ENCODE results near the gene DGAT2.

DGAT2 gene

GRCh38 chr11:75823415-75823814 is 54.8 kb downstream of the DGAT2 start:
- ChIA-PET POLR2A (no interaction called here), CTCF (interaction anchor here (1.3 to 4.8 kb wide), 2 partner anchors 11 to 49 kb away, joined by 4 to 28 read pairs; no protein-coding TSS in a partner anchor)
- DNase-seq (ENCODE audit: extremely low spot score), result no peak
- TF ChIP-seq CTCF (IDR thresholded peaks at IDR 0.05; ENCODE audit: control extremely low read depth, extremely low read depth, low read depth, missing control alignments), result no peak

DNA sequence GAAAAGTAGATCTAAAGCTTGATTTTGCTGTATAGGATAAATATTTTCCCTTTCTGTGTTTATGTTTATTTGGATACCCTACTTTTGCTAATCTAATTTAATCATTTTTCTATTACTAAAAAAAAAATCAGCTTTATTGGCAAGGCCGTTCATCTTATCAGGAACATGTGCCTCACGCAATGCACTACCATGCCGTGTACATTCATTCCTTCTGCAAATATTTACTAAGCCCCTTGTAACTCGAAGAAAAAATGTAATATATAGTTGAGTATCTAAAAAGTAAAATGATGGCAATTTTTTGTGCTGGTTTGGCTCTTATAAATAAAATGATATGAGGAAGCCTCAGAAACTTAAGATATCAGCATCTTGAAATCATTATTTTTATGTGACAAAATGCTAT is 55.4 kb downstream of the DGAT2 start:
- TF ChIP-seq CTCF (IDR thresholded peaks at IDR 0.05; ENCODE audit: control extremely low read depth, extremely low read depth, low read depth, missing control alignments), result no peak
- ChIA-PET CTCF (interaction anchor here (1.3 to 4.8 kb wide), 3 partner anchors 12 to 49 kb away, joined by 4 to 28 read pairs (median 11); no protein-coding TSS in a partner anchor), POLR2A (interaction anchor here (0.6 to 0.7 kb wide), 3 partner anchors 9 to 49 kb away, joined by 4 to 7 read pairs (median 5); partner anchors contain the start of gene UVRAG)
- no peak for DNase-seq (ENCODE audit: extremely low spot score)

DNA sequence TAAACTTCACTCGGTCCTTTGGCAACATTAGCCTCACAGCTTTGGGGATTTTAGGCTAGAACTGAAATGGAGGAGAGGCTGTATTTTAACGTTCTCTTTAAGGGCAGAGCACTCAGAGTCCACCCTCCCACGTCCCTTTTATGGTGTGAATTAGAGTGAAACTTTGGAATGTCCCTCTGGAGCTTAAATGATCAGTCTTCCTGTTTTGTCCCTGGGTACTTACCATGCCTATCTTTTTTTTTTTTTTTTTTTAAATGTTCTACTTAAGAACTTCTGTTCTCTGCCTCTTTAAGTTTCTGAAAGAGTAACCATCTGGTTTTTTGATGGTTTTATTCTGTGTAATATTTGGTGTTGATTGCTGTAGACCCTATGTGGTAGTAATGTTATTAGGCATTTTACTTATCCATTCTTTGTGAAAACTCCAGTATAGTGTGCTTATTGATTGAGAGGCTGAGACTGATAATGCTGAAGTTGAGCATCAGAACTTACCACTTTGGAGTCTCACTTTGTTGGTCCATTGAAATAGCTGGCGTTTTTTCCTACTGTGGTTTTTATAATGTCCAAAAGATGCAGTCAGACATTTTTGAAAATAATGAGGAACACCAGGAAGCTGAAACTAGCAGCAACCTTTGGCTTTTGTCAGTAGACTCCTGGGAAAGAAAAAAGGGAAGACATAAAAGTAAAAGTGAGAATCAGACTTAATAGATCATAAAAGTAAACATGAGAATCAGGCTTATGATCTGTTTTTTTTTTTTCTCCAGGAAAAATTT is 58.1 kb downstream of the DGAT2 start:
- TF ChIP-seq CTCF (IDR thresholded peaks at IDR 0.05; ENCODE audit: control extremely low read depth, extremely low read depth, low read depth, missing control alignments), result no peak
- DNase-seq (ENCODE audit: extremely low spot score), result no peak
- POLR2A ChIA-PET, result no interaction called here
- CTCF ChIA-PET, result interaction anchor here (0.7 to 4.0 kb wide), 6 partner anchors 11 to 326 kb away, joined by 3 to 15 read pairs (median 3); no protein-coding TSS in a partner anchor

GRCh38 chr11:75827562-75827961 is 59.0 kb downstream of the DGAT2 start:
- ChIA-PET CTCF (interaction anchor here (1.4 to 4.0 kb wide), 4 partner anchors 9 to 40 kb away, joined by 3 to 15 read pairs (median 4); no protein-coding TSS in a partner anchor), POLR2A (no interaction called here)
- DNase-seq (ENCODE audit: extremely low spot score), result no peak
- TF ChIP-seq CTCF (IDR thresholded peaks at IDR 0.05; ENCODE audit: control extremely low read depth, extremely low read depth, low read depth, missing control alignments), result no peak

DNA sequence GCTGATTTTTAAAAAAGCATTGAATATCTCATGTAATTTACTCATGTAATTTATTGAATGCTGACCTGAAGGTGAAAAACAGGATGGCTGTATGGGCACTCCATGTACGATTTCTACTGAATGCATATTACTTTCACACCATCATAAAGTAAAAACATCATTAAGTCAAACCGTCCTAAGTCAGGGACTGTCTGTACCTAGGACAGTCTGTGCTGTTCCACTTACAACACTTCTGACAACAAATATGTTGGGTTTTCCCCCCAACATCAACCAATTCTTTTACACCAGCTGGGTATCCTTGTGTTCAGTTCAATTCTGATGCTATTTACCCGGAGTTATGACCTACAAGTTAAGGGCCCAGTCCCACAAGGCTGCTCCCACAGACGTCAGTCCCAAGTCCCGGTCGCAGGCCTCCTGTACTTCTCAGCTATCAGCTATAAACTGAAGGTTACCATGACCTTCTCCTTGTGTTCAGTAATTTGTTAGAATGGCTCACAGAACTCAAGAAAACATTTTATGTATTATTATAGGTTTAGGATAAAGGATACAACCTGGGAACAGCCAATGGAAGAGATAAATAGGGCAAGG is 63.4 kb downstream of the DGAT2 start:
- TF ChIP-seq CTCF (IDR thresholded peaks at IDR 0.05; ENCODE audit: control extremely low read depth, extremely low read depth, low read depth, missing control alignments), result no peak
- no peak for DNase-seq (ENCODE audit: extremely low spot score)
- ChIA-PET POLR2A (interaction anchor here (1.0 kb wide), 1 partner anchor 21 kb away, joined by 3 read pairs; no protein-coding TSS in a partner anchor), CTCF (interaction anchor here (0.9 to 2.5 kb wide), 13 partner anchors 9 to 59 kb away, joined by 3 to 13 read pairs (median 5); no protein-coding TSS in a partner anchor)

DNA sequence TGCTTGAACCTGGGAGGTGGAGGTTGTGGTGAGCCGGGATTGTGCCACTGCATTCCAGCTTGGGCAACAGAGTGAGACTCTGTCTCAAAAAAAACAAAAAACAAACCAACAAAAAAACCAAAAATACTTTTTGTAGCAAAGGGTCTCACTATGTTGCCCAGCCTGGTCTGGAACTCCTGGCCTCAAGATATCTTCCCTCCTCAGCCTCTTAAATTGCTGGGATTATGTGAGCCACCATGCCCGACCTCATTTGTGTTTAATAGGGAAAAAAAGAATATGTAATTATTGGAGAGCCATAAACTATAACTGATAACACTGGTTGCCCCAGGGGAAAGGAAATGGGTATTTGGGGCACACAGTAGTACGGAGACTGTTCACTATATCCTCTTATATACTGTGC is 66.2 kb downstream of the DGAT2 start:
- CTCF ChIA-PET, result interaction anchor here (0.7 to 2.7 kb wide), 2 partner anchors 33 to 34 kb away, joined by 3 to 9 read pairs; no protein-coding TSS in a partner anchor
- POLR2A ChIA-PET, result no interaction called here
- no peak for TF ChIP-seq CTCF (IDR thresholded peaks at IDR 0.05; ENCODE audit: control extremely low read depth, extremely low read depth, low read depth, missing control alignments)
- no peak for DNase-seq (ENCODE audit: extremely low spot score)
